ENCODE results near the gene SMIM41.

The SMIM41 gene

DNA sequence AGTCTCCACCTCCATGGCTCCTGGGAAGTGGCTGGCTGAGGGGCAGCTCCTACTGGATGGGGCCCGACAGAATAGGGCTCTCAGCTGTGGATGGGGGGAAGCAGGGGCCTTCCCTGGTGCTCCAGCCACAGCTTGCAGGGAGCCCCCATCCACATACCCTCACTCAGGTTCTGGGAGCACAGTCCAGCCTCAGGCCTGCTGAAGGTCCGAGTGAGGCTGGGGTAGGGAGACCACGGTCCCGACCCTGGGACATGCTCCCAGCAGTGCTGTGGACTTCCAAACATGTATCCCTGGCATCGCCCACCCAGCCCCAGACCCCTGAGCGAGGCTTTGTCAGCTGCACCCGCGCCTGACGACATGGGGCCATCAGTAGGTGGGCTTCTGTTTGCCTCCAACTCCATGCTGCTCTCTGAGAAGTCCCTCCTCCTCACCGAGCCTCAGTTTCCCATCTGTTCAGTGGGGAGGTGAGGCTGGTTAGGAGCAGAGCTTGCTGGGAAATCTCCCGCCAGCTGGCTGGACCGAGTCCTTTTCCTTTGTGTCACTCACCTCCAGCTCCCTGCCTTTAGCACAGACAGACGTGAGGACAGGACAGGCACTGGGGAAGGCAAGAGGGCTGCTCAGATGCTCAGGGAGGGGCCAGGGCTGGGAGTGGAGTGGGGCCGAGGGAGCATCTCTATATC lies 18.9 kb upstream of the SMIM41 start:
- TF ChIP-seq, protein P1, sequence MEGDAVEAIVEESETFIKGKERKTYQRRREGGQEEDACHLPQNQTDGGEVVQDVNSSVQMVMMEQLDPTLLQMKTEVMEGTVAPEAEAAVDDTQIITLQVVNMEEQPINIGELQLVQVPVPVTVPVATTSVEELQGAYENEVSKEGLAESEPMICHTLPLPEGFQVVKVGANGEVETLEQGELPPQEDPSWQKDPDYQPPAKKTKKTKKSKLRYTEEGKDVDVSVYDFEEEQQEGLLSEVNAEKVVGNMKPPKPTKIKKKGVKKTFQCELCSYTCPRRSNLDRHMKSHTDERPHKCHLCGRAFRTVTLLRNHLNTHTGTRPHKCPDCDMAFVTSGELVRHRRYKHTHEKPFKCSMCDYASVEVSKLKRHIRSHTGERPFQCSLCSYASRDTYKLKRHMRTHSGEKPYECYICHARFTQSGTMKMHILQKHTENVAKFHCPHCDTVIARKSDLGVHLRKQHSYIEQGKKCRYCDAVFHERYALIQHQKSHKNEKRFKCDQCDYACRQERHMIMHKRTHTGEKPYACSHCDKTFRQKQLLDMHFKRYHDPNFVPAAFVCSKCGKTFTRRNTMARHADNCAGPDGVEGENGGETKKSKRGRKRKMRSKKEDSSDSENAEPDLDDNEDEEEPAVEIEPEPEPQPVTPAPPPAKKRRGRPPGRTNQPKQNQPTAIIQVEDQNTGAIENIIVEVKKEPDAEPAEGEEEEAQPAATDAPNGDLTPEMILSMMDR (conservative IDR thresholded peaks at IDR 0.05; ENCODE audit: low read length), result no peak
- no peak overlapping the region for H3K4me3 ChIP-seq (ENCODE audit: low read length)
- DNase-seq (ENCODE audit: low read depth), result no peak

DNA sequence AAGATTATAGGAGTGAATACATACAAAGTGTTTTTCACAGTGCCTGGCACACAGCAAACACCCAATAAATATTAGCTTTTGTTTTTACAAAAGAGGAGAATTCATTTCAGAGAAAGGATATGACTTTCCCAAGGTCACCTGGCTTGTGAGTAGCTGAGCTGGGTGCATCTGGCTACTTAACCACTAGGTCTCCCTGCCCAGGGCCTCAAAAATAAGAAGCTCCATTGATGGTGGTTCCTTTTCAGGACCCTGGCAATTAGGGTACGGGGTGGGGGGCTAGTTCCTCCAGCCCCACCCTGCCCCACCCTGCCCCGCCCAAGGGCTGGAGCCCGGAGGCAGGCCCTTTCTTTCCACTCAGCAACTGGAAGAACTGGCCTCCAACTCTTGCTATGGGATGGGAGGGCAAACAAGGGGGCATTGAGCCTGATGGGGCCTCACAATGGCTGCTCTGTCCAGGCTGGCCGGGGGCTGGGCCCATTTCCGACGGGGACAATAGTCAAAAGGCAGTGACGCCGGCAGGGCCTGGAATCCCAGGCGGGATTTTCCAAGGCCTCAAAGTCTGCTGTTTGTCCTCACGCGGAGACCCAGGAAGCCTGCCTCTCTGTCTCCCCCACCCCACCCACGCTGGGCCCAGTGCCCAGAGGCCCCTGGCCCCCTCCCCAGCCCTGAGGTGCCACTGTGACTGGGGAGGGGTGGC lies 17.9 kb upstream of the SMIM41 start:
- DNase-seq (ENCODE audit: low read depth), result no peak
- no peak overlapping the region for H3K4me3 ChIP-seq (ENCODE audit: low read length)
- TF ChIP-seq, protein P1 (conservative IDR thresholded peaks at IDR 0.05; ENCODE audit: low read length), result no peak

DNA sequence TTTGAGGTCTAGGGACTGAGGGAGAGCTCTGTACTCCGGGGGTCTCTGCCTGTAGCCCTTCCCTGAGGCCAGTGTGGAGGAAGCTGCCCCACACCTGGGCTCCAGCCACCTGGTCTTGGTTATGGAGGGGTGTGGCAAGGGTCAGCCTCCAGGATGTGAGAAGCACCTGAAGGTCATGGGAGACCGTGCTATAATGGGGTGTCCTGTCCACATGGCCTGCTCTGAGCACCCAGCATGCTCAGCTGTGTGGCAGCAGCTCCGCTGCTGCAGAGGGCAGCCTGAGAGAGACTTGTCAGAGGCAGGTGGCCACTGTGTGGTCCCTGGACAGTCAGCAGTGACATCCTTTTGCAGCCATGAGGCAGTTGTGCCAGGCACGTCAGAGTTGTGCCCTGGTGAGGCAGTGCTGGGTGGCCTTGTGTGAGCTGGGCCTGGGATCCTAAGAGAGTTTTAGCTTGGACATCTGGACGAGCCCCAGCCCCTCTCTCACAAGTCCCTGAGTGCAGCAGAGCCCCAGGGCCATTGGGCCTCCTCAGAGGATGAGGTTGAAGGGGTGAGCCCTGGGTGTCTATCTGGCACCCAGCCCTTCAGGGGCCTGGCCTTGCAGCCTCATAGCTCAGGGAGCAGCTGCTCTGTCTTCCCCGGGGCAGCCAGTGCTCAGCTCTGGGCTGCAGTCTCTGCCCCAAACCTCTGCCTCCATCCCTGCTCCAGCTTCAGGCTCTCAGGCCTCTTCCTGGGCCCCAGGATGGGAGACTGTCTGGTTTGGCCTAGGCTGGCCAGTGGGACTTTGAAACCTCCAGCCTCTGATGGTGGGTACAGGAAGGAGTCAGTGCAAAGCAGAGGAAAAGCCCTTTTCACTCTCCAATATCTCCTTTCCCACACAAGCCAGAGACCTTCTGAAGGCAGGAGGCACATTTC lies 17.1 kb upstream of the SMIM41 start:
- TF ChIP-seq, protein P1 (conservative IDR thresholded peaks at IDR 0.05; ENCODE audit: low read length), result no peak
- H3K4me3 ChIP-seq (ENCODE audit: low read length), result no peak overlapping the region
- no peak for DNase-seq (ENCODE audit: low read depth)

DNA sequence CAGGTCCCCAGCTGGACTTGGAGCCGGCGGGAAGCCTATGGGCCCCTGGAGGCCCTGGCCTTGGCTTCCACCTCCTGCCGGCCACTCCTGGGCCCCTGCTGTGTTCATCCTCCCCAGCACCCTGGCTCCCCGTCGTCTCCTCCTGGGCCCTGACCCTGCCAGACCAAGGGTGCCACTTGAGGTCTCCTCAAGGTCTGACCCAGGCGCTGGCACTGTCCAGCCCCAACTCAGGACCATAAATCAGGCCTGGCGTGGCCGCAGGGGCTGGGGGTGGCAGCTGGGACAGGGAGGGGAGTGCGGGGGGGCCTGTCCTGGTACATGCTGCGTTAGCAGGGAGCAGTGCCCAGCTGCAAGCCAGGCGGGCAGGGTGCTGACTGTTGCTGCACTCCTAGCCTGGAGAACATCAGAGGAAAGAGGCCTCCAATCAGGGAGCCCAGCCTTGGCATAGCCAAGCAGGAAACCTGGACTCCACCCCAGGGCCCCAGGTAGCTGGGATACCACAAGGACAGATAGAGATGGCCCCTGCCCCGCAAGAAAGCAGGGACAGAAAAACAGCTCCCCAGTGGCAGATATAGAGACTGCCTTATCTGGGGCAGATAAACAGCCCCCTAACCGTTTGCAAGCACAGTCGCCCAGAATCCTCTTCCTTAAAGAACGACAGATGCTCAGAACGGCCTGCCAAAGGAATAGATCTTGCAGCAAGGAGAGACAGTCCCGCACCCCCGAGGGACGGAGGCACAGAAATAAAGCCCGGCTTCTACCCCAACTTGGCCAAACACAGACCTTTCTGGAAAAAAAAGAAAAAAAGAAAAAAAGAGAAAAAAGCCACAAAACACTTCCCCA lies 16.2 kb upstream of the SMIM41 start:
- no peak for DNase-seq (ENCODE audit: low read depth)
- TF ChIP-seq, protein P1 (conservative IDR thresholded peaks at IDR 0.05; ENCODE audit: low read length), result no peak
- no peak overlapping the region for H3K4me3 ChIP-seq (ENCODE audit: low read length)

DNA sequence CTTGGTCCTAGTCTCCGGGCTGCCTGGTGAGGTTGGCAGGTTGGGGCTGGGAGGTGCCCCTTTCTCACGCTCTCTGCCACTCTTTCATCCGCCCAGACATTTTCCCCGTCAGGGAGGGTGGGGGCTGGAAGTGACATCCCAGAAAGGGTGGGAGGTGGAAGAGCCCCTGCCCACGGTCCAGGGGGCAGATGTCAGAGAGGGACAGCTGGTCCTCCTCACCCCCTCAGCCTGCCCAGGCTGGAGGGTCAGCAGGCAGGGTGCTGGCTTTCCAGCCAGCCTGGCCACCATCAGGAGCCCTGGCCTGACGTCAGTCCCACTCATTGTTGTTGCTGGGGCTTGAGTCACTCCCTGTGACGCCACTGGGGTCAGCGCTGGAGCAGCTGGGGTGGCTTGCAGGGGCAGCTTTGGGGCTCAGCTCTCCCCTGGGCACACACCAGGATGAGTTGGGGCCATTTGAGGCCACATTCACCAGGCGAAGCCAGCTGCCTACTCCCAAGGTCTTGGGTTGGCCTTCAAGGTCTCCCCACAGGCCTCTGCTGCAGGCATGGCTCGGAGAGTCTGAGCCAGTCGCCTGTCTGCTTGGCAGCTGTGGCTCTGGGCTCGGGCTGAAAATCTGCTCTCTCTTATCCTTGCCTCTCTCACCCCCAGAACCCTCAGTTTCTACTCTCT lies 15.4 kb upstream of the SMIM41 start:
- peak; percentile 75 for DNase-seq (ENCODE audit: low read depth)
- H3K4me3 ChIP-seq (ENCODE audit: low read length), result no peak overlapping the region
- TF ChIP-seq, protein P1 (conservative IDR thresholded peaks at IDR 0.05; ENCODE audit: low read length), result no peak

All from AG10803 (cell line).